Tibial artery (tissue), 4 donors: ENCODE measurements around the gene TBC1D8.
"Not testable (repeated sequence)": the region's sequence is repeated elsewhere in the genome, so short reads cannot be mapped to it uniquely, and the experiment has no call there.

ENCODE experiments used
- DNase-seq, 2 donors: peaks; one replicate each; pipeline ENCODE4 v3.0.0-alpha.2; 2019
- H3K27ac ChIP-seq, 2 donors: fragments of 200-600 bp; sonication (generic) in 1 of 2; 1 replicate in 1 of 2; 2 replicates in 1 of 2; pipeline ENCODE4 v1.5.1; 2018 to 2019; ENCODE audit warnings: mild to moderate bottlenecking in 1 of 2
- H3K27me3 ChIP-seq, 2 donors: fragments of 200-600 bp; sonication (generic) in 1 of 2; one replicate each; pipeline versions ENCODE4 v1.5.1 to v1.6.0; 2016 to 2019
- H3K36me3 ChIP-seq, 3 donors: fragments of 200-600 bp; sonication (generic) in 2 of 3; one replicate each; pipeline ENCODE4 v1.5.1; 2016 to 2019; ENCODE audit warnings: mild to moderate bottlenecking in 2 of 3
- H3K4me1 ChIP-seq, 4 donors: fragments of 200-600 bp; sonication (generic) in 2 of 4; 1 replicate in 3 of 4; 2 replicates in 1 of 4; pipeline ENCODE4 v1.5.1; 2016 to 2019
- H3K4me3 ChIP-seq, 2 donors: fragments of 200-600 bp; sonication (generic) in 1 of 2; 1 replicate in 1 of 2; 2 replicates in 1 of 2; pipeline ENCODE4 v1.5.1; 2018 to 2019; ENCODE audit warnings: mild to moderate bottlenecking in 2 of 2
- H3K9me3 ChIP-seq, 3 donors: fragments of 200-600 bp; sonication (generic) in 1 of 3; one replicate each; pipeline ENCODE4 v1.5.1; 2016 to 2019
- CTCF ChIP-seq, 2 experiments: fragments of 200-600 bp in 1 of 2; fragments of 450-650 bp in 1 of 2; IDR thresholded peaks; one replicate each; pipeline ENCODE4 v1.5.1; 2017 to 2019; ENCODE audit warnings: antibody characterized with exemption in 2 of 2, mild to moderate bottlenecking in 1 of 2, moderate library complexity in 1 of 2
- intact Hi-C: fragments of 100-400 bp; cut with DNase I; formaldehyde crosslinking; loops from one replicate; pipeline ENCODE4 v1.15.0; 2023; ENCODE audit warnings: low total_unique reads

TBC1D8 gene

GRCh38 chr2:101053117-101053516 is 98.1 kb downstream of the TBC1D8 start:
- Histone ChIP-seq H3K4me1 (peaks cover 0 to under 1% (median 0%) of the 10 kb centered on the region in 4 donors), H3K27ac (no peak overlapping the region), H3K27me3 (no peaks in the 10 kb centered on the region), H3K9me3 (no peaks in the 10 kb centered on the region), H3K36me3 (peaks cover 49 to 56% (median 55%) of the 10 kb centered on the region in 3 donors), H3K4me3 (no peak overlapping the region)
- no peak for DNase-seq
- no peak for TF ChIP-seq CTCF (IDR thresholded peaks at IDR 0.05)
- intact Hi-C loops: no loop called here

- intact Hi-C loops: no loop called here
- Histone ChIP-seq H3K36me3 (peaks cover 45 to 48% (median 47%) of the 10 kb centered on the region in 3 donors), H3K9me3 (no peaks in the 10 kb centered on the region), H3K27ac (no peak overlapping the region), H3K4me3 (no peak overlapping the region), H3K27me3 (no peaks in the 10 kb centered on the region), H3K4me1 (peaks cover 0 to 8% (median 4%) of the 10 kb centered on the region in 4 donors)
- DNase-seq: no peak
- TF ChIP-seq CTCF (IDR thresholded peaks at IDR 0.05): no peak
Measured at GRCh38 chr2:101052147-101052546, 99.0 kb downstream of the TBC1D8 start.

- H3K36me3 ChIP-seq: peaks cover 39 to 44% (median 40%) of the 10 kb centered on the region in 3 donors
- H3K9me3 ChIP-seq, H3K27me3 ChIP-seq, intact Hi-C loops, H3K4me3 ChIP-seq, DNase-seq, H3K4me1 ChIP-seq, H3K27ac ChIP-seq: not testable (repeated sequence)
Measured at GRCh38 chr2:101050886-101051285, 100.3 kb downstream of the TBC1D8 start.

GRCh38 chr2:101048756-101049155 is 102.4 kb downstream of the TBC1D8 start:
- H3K9me3 ChIP-seq: no peaks in the 10 kb centered on the region
- no peak overlapping the region for H3K4me3 ChIP-seq
- no peak overlapping the region for H3K27ac ChIP-seq
- no peak for DNase-seq
- peaks cover 0 to 10% (median 4%) of the 10 kb centered on the region in 4 donors for H3K4me1 ChIP-seq
- peaks cover 34 to 39% (median 38%) of the 10 kb centered on the region in 3 donors for H3K36me3 ChIP-seq
- intact Hi-C loops: no loop called here
- no peaks in the 10 kb centered on the region for H3K27me3 ChIP-seq
- TF ChIP-seq CTCF (IDR thresholded peaks at IDR 0.05): no peak

GRCh38 chr2:101047774-101048173 is 103.4 kb downstream of the TBC1D8 start:
- no peak for TF ChIP-seq CTCF (IDR thresholded peaks at IDR 0.05)
- no peak for DNase-seq
- Histone ChIP-seq H3K36me3 (peaks cover 24 to 34% (median 30%) of the 10 kb centered on the region in 3 donors), H3K27me3 (no peaks in the 10 kb centered on the region), H3K4me3 (no peak overlapping the region), H3K9me3 (no peaks in the 10 kb centered on the region), H3K4me1 (peaks cover 0 to 10% (median 4%) of the 10 kb centered on the region in 4 donors), H3K27ac (no peak overlapping the region)
- intact Hi-C loops: no loop called here

- Histone ChIP-seq H3K27me3 (no peaks in the 10 kb centered on the region), H3K36me3 (peaks cover 23 to 34% (median 27%) of the 10 kb centered on the region in 3 donors), H3K9me3 (no peaks in the 10 kb centered on the region), H3K4me1 (peaks cover 0 to 10% (median 4%) of the 10 kb centered on the region in 4 donors), H3K4me3 (no peak overlapping the region), H3K27ac (no peak overlapping the region)
- intact Hi-C loops: no loop called here
- no peak for TF ChIP-seq CTCF (IDR thresholded peaks at IDR 0.05)
- DNase-seq: no peak
Measured at GRCh38 chr2:101047075-101047766, 104.0 kb downstream of the TBC1D8 start.
